HG03457 (cell line): ENCODE data around the gene KIF23.

ENCODE experiments used
- ATAC-seq: cut with Tn5 transposase; IDR thresholded peaks from one replicate; pipeline ENCODE4 v1.9.1; 2021; ENCODE audit warnings: moderate number of reproducible peaks; ENCODE audit not compliant: unreplicated experiment

KIF23 gene

GRCh38 chr15:69486481-69487110 is 72.4 kb downstream of the KIF23 start:
- no peak for ATAC-seq

DNA sequence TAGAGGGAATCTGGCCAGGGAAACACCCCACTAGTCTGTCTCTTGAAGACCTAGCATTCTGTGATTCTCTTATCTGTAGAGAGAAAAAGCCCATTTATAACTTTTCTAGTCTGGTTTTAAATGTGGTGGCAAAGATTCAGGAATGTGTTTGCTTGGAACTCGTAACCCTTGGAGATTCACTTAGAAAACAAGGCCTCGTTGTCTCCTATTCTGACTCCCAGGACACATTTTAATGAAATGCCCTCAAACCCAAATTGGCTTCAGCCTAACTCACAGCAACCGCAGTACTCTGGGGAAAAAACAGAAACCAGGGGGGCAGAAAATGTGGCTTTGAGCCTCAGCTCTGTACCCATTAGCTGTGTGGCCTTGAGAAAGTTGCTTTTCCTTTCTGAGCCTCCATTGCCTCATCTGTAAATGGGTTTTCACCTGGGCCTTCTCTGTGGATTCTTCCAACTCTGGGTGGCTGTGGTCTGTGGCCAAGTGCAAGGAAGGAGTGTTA is 75.0 kb downstream of the KIF23 start:
- no peak for ATAC-seq

- ATAC-seq = no peak
Observed at GRCh38 chr15:69490356-69491037, 76.3 kb downstream of the KIF23 start.

GRCh38 chr15:69491038-69491505 is 76.9 kb downstream of the KIF23 start:
- ATAC-seq = no peak

GRCh38 chr15:69493406-69493805 is 79.3 kb downstream of the KIF23 start:
- ATAC-seq = no peak

GRCh38 chr15:69496001-69496400 is 81.9 kb downstream of the KIF23 start:
- ATAC-seq = no peak

GRCh38 chr15:69497076-69497475 is 82.9 kb downstream of the KIF23 start:
- ATAC-seq = no peak

DNA sequence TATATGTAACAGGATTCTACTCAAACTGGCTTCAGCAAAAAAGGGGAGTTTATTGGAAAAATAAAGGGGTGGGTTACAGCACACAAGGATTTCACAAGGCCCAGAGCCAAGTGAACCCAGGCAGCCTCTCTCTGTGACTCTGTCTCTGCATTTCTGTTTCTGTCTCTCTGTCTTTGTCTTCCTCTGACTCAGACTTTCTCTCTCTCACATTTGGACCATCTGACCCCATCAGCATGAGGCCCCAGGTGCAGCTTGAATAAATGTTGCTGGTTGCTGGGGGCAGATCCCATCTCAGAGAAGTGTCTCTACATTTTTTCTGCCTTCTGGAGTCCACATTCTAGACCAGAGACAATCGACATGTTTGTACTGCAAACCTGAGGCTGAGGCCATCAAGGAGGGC is 83.5 kb downstream of the KIF23 start:
- no peak for ATAC-seq
